Stimulated activated CD4-positive, alpha-beta T cell treated with anti-CD3 and anti-CD28 coated beads, Interleukin-4, amount 100 ng/mL, for 48 hours (primary cell): ENCODE results near the gene NPB.

Experiments
- DNase-seq, 2 donors: peaks; one replicate each; pipeline ENCODE4 v3.0.0-alpha.2; 2020; ENCODE audit warnings: low read depth in 2 of 2

Gene NPB

GRCh38 chr17:81940538-81941483 lies 38.8 kb downstream of the NPB start:
- DNase-seq = no peak

- no peak for DNase-seq
Observed at GRCh38 chr17:81941484-81942166, 39.6 kb downstream of the NPB start.

- DNase-seq = no peak
Observed at GRCh38 chr17:81942167-81942553, 40.1 kb downstream of the NPB start.

- no peak for DNase-seq
Observed at GRCh38 chr17:81944858-81945257, 42.8 kb downstream of the NPB start.

GRCh38 chr17:81947189-81947588 lies 45.2 kb downstream of the NPB start, which contains the start of gene MYADML2:
MYADML2 (minus strand) TSS chr17:81947233; CDS start chr17:81941741, 5,492 bp downstream.
- no peak for DNase-seq

GRCh38 chr17:81948635-81949378 lies 46.8 kb downstream of the NPB start:
- DNase-seq = no peak

GRCh38 chr17:81950501-81950900 lies 48.5 kb downstream of the NPB start:
- DNase-seq = no peak

- DNase-seq = no peak
Observed at GRCh38 chr17:81951785-81952684, 50.0 kb downstream of the NPB start.
